ENCODE measurements around the gene COPS4. TPM values are rescaled to one million over a fixed set of nuclear protein-coding genes. Genes with fewer than 3 reads are reported as not detected.
"Not testable (repeated sequence)": the region's sequence is repeated elsewhere in the genome, so short reads cannot be mapped to it uniquely, and the experiment has no call there.

The COPS4 gene
- total RNA-seq, 1 experiment from 2014 or later = 77.9 TPM

DNA sequence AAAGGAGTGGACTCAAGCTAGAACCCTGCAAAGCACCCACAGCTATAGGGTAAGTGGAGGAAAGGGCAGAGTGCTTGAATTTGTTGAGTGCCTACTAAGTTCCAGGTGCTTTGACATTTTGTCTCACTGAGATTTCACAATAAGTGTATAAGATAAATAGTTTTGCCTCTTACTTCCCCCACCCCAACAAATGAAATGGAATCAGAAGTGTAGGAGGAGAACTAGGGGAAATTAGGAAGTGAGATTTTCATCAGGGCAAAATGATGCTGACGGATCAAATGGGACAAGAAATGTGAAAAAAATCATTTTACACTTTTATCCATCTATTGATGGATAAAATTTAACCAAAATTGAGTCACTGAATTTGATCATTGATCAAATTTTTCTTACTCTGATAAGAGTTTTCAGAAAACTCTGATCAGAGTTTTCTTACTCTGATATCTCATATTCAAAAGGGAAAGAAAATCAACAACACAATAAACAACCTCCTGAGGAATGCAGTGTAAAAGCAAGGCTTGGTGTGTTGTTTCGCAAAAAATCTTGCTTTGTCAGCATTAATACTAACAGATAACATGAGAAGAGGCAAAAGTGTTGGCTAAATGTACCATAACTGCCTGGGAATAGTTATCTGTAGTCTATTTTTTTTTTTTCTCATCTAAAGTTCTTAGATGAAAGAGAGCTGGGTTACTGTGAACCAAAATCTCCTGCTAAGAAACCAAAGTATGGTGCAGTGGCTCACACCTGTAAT is 54.6 kb downstream of the COPS4 start:
- no peak for DNase-seq
- H3K36me3 ChIP-seq (replicated peaks; ENCODE audit: control insufficient read depth, insufficient read depth, low read length) = no peaks in the 10 kb centered on the region

DNA sequence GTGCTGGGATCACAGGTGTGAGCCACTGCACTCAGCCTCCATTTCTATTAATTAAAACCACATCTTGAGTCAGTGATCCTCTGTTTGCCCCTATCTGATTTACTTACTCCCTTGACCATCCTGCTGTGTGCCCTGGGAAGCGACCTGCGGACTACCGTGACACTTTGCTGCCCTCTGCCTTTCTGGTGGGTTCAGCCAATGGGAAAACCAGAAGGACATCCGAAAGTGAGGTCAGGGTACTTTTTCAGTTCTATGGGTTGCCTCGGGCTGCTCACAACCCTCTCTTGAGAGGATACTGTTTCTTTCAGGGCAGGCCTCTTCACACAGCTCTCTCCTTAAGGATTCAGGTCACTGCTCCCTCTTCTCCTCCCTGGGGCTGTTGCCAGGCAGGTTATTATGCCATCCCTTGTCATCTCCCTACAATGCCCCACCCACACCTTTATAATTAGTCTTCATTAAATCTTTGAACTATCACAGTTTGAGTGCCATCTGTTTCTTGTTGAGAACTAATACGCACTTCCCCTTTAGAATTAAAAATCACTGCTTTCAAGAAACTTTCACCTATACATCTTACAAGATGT is 58.2 kb downstream of the COPS4 start:
- peak; percentile 79 for DNase-seq
- Histone ChIP-seq H3K27me3 (ENCODE audit: control insufficient read depth, insufficient read depth, low read length) (no peaks in the 10 kb centered on the region), H3K4me3 (ENCODE audit: insufficient read depth, low read depth, low read length) (no peak overlapping the region), H3K36me3 (replicated peaks; ENCODE audit: control insufficient read depth, insufficient read depth, low read length) (no peaks in the 10 kb centered on the region)

More for the DNA sequence above, 54.6 kb downstream of the COPS4 start:
- no peaks in the 10 kb centered on the region for H3K27me3 ChIP-seq (ENCODE audit: control insufficient read depth, insufficient read depth, low read length)
- no peak overlapping the region for H3K4me3 ChIP-seq (ENCODE audit: insufficient read depth, low read depth, low read length)

DNA sequence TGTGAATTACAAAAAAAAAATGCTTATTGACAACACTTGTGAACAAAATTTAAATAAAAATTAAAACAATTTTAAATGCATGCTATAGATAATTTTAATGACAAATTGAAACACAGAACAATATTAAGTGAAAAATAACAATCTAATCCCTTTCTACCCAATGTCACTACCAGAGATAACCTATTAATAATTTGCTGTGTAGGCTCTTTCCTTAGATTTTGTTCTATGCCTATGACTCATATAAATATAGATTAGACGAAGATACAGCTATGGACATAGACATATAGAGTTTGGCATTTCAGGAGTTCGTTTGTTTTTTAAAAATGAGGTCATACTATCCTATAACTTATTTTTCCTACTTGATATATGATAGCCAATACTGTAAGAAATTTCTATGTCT is 61.4 kb downstream of the COPS4 start:
- no peaks in the 10 kb centered on the region for H3K27me3 ChIP-seq (ENCODE audit: control insufficient read depth, insufficient read depth, low read length)
- no peak overlapping the region for H3K4me3 ChIP-seq (ENCODE audit: insufficient read depth, low read depth, low read length)
- H3K36me3 ChIP-seq (replicated peaks; ENCODE audit: control insufficient read depth, insufficient read depth, low read length) = no peaks in the 10 kb centered on the region
- DNase-seq = no peak

DNA sequence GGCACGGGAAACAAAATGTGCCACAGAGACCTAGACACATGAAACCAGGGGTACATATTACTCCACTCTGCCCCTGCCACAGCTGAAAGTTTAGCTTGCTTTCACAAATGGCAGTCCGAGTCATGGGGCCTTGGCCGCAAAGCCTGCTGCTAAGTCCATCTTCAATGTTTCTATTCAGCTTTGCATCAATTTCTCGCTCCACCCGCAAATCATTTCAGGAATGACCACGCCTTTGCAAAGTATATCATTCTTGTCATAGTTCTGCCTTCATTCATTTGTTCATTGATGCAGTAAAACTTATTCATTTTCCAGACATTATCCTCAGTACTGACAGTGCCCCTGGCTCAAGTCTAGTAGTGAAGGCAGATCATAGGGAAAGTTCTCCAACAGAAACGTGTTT is 70.0 kb downstream of the COPS4 start:
- Histone ChIP-seq H3K27me3 (ENCODE audit: control insufficient read depth, insufficient read depth, low read length) (peaks cover 11% of the 10 kb centered on the region), H3K36me3 (replicated peaks; ENCODE audit: control insufficient read depth, insufficient read depth, low read length) (no peaks in the 10 kb centered on the region), H3K4me3 (ENCODE audit: insufficient read depth, low read depth, low read length) (no peak overlapping the region)
- DNase-seq = no peak

DNA sequence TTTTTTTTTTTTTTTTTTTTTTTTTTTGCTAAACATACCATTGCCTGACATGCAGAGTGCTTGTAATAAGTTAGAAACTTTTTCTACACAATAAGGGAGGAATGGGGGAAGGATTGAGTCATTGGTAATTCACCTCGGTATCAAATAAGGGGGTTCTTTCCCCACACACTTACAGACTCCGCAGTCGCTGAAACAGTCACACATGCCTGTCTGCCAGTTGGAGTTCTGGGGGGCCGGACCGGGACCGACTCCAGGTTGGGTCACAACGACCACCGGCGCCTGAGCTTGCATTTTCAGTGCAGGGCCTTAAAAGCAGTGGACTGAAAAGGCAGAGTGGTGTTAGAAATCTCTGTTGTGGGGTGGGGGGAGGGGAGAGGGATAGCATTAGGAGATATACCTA is 72.6 kb downstream of the COPS4 start:
- no peak for DNase-seq
- Histone ChIP-seq H3K4me3 (ENCODE audit: insufficient read depth, low read depth, low read length) (no peak overlapping the region), H3K27me3 (ENCODE audit: control insufficient read depth, insufficient read depth, low read length) (peaks cover 11% of the 10 kb centered on the region), H3K36me3 (replicated peaks; ENCODE audit: control insufficient read depth, insufficient read depth, low read length) (no peaks in the 10 kb centered on the region)

DNA sequence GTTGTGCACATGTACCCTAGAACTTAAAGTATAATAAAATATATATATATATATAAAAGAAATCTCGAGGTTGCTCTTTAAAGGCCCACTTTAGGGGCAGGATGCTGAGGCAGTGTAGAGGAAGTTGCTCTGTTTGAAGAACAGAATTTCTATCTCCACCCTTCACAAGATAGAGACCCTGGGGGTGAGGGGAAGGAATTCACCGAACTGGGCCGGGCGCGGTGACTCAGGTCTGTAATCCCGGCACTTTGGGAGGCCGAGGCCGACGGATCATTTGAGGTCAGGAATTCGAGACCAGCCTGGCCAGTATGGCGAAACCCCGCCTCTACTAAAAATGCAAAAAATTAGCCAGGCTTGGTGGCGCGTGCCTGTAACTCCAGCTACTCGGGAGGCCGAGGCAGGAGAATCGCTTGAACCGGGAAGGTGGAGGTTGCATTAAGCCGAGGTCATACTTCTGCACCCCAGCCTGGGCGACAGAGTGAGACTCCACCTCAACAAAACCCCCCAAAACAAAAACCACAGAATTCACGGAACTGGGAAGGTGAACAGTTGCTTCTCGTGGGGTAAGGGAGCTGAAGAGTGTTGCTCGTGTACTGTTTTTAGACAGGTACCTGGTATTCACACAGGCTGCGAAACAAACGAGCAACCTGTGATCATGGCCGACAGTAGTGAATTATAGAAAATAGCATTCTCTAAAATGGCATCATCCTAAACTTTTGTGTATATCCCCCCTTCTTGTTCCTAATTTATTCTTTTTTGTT is 73.3 kb downstream of the COPS4 start:
- Histone ChIP-seq H3K27me3 (ENCODE audit: control insufficient read depth, insufficient read depth, low read length) (peaks cover 11% of the 10 kb centered on the region), H3K36me3 (replicated peaks; ENCODE audit: control insufficient read depth, insufficient read depth, low read length) (no peaks in the 10 kb centered on the region), H3K4me3 (ENCODE audit: insufficient read depth, low read depth, low read length) (no peak overlapping the region)
- no peak for DNase-seq

DNA sequence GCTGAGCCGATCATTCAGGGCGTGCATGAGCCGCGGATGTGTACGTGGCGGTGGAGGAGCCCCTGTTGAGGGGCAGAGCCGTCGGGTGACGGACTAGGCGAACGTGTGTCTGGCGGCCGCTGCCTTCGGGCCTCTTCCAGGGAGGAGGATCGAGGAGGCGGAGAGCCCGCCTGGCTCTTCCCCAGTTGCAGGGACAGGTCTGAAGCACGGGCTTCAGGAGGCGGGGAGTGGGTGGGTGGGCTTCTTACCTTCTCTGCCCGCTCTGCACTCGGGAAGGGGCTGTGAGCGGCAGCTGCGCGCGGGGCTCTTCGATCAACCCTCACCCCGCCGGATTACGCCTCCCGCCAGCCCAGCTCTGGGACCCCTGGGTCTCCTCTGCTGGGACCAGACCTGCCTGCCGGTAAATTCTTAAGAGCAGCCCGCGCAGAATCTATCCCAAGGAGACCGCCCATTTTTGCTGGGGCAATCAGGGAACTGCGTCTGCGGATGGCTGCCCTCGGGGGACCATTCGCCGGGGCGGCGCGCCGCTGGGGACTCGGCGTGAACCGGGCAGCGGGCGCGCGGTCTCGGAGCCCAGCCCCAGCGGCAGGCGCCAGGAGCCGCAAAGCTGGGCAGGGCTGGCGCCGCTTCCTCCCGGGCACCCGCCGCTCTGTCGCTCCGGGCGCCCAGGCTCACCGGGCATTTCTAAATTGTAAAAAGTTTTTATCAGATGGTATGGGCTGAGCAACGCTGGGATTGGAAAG is 74.7 kb downstream of the COPS4 start:
- peak; percentile 81 for DNase-seq
- H3K36me3 ChIP-seq (replicated peaks; ENCODE audit: control insufficient read depth, insufficient read depth, low read length) = no peaks in the 10 kb centered on the region
- H3K27me3 ChIP-seq (ENCODE audit: control insufficient read depth, insufficient read depth, low read length) = peaks cover 11% of the 10 kb centered on the region
- H3K4me3 ChIP-seq (ENCODE audit: insufficient read depth, low read depth, low read length) = peak overlapping the region; percentile 58

DNA sequence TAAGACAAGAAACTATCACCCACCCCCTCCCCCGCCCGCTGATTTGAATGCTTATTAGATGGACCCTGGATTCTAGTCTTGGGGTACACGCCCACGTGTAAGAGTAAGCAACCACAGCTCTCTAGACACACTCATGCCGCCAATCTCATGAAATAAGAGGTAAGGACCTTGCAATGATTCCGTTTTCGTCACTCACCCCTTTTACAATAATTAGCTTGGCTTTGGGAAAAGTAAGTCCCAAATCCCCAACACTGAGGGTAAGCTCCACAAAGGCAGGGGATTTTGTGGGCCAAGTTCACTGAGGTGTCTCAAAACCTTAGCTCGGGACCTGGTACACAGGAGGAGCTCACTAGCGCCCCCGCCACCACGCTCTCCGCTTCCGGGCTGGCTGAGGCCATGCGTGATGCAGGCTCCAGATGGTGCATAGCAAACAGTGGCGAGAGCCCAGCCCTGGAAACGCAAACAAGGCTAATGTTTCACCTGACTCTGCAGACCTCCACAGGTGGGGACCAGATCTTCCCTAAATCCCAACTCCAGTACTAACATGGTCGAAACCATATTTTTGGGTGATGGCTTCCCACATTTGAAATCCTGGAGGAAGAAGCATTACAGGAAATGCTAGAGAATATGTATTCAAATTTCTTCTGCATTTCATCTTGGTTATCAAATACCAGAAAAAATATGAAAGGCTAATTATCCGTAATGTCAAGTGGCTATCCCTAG is 75.4 kb downstream of the COPS4 start:
- H3K27me3 ChIP-seq (ENCODE audit: control insufficient read depth, insufficient read depth, low read length) = peaks cover 11% of the 10 kb centered on the region
- DNase-seq = peak; percentile 82
- H3K4me3 ChIP-seq (ENCODE audit: insufficient read depth, low read depth, low read length) = peak overlapping the region; percentile 58
- no peaks in the 10 kb centered on the region for H3K36me3 ChIP-seq (replicated peaks; ENCODE audit: control insufficient read depth, insufficient read depth, low read length)

DNA sequence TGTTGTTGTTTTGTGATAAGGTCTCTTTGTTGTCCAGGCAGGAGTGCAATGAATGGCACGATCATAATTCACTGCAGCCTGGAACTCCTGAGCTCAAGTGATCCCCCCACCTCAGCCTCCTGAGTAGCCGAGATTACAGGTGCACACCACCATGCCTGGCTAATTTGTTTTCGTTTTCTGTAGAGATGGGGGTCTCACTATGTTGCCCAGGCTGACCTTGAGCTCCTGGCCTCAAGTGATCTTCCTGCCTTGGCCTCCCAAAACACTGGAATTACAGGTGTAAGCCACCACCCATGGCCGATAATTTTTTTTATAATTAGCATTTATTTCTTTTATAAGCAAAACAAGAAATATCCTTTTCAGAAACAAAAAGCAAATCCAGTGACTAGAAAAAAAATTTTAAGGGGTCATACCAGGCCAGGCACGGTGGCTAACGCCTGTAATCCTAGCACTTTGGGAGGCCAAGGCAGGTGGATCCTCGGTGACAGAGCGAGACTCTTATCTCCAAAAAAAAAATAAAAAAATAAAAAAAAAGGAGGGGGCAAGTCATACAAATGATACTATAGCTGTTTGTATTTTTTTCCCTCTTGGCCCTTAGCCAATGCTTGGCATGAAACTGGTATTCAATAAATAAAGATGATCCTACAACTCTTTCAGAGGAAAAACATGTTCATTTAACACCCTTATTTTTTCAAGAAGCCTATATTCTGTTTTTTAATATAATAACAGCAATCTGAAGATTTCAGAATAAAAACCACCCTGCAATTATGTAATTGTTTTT is 76.2 kb downstream of the COPS4 start:
- H3K36me3 ChIP-seq (replicated peaks; ENCODE audit: control insufficient read depth, insufficient read depth, low read length) = no peaks in the 10 kb centered on the region
- peaks cover 11% of the 10 kb centered on the region for H3K27me3 ChIP-seq (ENCODE audit: control insufficient read depth, insufficient read depth, low read length)
- H3K4me3 ChIP-seq (ENCODE audit: insufficient read depth, low read depth, low read length) = no peak overlapping the region
- no peak for DNase-seq

DNA sequence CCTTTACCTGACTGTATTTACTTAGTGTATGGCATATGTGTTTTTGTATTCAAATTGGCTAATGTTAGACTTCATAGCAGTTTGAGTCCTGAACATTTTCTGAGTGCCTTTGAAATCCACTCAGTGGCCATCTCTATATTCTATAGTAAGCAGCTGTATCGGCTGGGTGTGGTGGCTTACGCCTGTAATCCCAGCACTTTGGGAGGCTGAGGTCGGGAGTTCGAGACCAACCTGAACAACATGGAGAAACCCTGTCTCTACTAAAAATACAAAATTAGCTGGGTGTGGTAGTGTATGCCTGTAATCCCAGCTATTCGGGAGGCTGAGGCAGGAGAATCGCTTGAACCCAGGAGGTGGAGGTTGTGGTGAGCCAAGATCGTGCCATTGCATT is 76.8 kb downstream of the COPS4 start:
- H3K36me3 ChIP-seq (replicated peaks; ENCODE audit: control insufficient read depth, insufficient read depth, low read length); DNase-seq: not testable (repeated sequence)
- peaks cover 11% of the 10 kb centered on the region for H3K27me3 ChIP-seq (ENCODE audit: control insufficient read depth, insufficient read depth, low read length)

DNA sequence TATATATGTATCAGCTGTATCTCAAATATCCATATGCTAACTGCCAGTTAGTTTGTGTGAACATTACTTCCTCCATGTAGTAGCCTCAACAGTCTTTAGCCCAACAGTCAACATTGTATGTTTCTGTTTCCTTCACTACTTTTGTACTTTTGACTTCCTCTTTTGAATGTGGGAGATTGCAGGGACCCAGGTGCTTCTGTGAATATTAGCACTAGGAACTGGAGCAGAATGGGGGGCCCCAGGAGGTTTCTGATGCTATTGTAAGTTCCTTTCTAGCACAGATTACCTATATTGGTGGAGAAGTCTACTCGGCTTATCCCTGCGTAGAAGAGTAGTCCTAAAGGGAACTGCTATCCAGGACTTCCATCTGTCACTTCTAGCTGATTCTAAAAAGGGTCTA is 77.2 kb downstream of the COPS4 start:
- Histone ChIP-seq H3K27me3 (ENCODE audit: control insufficient read depth, insufficient read depth, low read length) (peaks cover 11% of the 10 kb centered on the region), H3K36me3 (replicated peaks; ENCODE audit: control insufficient read depth, insufficient read depth, low read length) (no peaks in the 10 kb centered on the region), H3K4me3 (ENCODE audit: insufficient read depth, low read depth, low read length) (no peak overlapping the region)
- no peak for DNase-seq

More for the DNA sequence above, 76.8 kb downstream of the COPS4 start:
- H3K4me3 ChIP-seq (ENCODE audit: insufficient read depth, low read depth, low read length) = not testable (repeated sequence)

DNA sequence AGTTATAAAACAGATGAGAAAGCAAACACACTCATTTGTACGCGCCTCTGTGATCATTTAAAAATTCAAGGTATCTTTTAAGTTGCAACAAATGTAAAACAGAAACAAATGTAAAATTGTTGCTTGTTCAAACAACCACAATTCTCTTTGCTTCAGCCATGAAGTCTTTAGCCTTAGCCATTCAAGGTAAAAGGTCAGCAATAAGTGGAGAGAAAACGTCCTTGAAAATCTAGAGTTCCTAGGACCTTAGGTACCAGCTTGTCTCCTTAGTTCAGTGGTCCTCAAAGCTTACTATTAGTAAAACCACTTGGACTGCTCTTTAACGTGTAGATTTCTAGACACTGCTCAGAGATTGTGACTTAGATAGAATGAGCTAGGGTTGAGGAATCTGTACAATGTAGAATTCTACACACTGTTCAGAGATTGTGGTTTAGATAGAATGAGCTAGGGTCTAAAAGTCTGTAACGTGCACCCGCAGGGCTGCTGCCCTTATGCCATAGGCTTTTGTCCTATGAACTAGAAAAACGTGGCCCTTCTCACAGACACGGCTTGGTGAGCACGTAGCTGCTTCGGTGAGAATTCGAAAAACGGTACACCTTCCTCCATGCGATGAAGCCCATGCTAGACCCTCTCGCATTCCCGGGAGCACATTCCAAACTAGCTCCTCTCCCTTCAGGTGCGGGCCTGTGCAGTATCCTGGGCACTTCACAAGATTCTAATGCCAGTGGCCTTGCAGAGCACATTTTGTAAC is 77.9 kb downstream of the COPS4 start:
- Histone ChIP-seq H3K27me3 (ENCODE audit: control insufficient read depth, insufficient read depth, low read length) (peaks cover 11% of the 10 kb centered on the region), H3K4me3 (ENCODE audit: insufficient read depth, low read depth, low read length) (no peak overlapping the region), H3K36me3 (replicated peaks; ENCODE audit: control insufficient read depth, insufficient read depth, low read length) (no peaks in the 10 kb centered on the region)
- no peak for DNase-seq

DNA sequence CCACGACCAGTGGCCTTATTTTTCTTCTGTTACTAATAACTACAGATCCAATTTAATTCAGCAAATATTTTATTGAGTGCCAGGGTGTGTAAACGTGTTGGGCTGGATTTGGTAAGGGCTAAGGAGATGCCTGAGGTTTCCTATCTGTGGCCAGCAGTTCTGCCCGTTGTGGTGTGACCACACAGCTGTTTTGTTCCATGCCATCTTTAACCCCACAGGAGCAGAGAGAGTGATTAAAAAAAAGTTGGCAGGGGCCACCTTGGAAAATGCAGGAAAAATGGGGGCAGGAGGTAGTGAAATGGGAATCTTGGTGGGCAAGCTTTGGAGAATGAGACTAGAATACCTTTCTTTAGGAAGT is 78.4 kb downstream of the COPS4 start:
- no peak for DNase-seq
- Histone ChIP-seq H3K4me3 (ENCODE audit: insufficient read depth, low read depth, low read length) (no peak overlapping the region), H3K27me3 (ENCODE audit: control insufficient read depth, insufficient read depth, low read length) (peaks cover 10% of the 10 kb centered on the region), H3K36me3 (replicated peaks; ENCODE audit: control insufficient read depth, insufficient read depth, low read length) (no peaks in the 10 kb centered on the region)
